Activated CD8-positive, alpha-beta memory T cell treated with anti-CD3 and anti-CD28 coated beads for 4 hours (primary cell): ENCODE data around the gene ZEB2.

Source experiments
- DNase-seq, 2 donors: peaks; one replicate each; pipeline ENCODE4 v3.0.0-alpha.2; 2020; ENCODE audit warnings: low read depth in 2 of 2

ZEB2 gene

DNA sequence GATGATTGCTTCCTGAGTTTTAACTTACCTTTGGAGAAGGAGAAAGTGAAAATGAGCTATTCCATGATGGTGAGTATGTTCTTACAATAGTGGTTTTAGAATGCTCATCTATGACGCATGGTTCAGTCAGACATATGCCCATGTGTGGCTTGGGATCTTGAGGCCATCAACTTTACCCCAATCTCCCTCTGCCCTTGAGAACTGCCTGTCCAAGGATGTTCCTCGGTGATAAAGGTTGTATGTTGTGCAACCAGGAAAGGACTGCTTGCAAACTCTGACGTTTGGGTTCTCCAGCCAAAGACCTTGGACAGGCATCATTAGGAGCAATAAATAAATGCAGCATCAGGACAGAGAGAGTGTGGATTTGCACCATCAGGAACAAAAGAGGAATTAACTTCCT, 165.0 kb downstream of the ZEB2 start:
- no peak for DNase-seq

DNA sequence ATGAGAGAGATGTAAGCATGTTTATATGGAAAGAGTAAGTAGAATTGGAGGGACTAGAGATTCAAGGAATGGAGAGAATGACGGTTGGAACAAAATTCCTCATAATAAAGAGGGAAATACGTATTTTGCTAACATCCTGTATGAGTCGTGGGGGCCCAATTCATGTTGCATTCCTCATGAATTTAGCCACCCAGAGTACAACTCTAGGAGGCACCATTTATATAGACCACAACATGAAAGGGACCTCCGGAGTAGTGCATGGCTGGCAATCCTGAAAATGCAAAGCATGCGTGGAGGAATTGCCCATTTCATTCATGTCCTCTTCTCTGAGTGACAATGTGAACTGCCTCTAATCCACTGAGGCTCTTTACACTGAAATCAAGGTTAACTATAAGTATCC, 168.2 kb downstream of the ZEB2 start:
- DNase-seq: no peak

DNA sequence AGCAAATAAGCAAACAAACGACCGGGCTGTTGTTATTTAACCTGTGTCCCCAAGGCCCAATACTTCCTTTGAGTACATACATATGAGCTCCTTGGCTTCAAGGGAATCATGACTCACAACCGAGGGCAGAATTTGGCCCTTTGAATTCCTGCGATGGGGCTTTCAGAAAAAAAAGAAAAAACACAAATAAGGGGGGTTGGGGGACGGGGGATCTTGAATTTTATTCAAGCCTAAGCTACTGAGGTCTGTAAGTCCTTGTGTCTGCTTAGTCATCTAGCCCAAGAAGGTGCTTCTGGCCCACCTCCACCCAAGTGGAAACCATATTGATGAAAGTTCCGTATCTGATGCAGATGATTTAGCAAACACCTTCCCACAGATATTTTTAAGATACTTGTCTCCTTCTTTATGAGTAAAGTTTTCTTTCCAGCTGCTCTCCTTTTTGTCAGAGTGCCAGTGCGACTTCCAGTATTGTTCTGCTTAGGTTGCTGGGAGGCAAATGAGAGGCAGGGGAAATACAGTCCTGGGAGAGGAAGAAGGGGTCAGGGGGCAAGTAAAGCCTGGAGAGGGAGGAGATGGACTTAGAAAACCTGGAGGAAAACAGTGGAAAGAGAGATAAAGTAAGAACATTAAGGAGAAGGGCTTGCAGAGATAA, 169.6 kb downstream of the ZEB2 start:
- no peak for DNase-seq

DNA sequence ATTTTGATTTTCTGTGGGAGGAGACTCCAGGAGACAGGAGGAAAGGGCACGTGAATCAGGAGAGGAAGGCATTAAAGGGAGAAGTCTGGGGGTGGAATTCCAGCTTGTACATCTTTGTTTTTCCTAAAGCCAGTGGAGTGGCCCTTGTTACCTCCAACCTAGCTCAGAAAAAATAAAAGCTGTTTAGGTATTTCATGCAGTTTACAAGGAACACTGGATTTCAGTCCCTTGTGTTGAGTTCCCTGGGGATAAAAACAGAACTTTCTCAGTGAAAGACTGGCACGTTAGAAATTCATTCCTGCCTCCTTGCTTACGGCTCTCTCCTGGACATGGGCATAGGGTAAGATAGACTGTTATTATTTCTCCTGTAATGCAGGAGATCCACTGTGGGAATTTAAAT, 170.2 kb downstream of the ZEB2 start:
- DNase-seq: no peak

DNA sequence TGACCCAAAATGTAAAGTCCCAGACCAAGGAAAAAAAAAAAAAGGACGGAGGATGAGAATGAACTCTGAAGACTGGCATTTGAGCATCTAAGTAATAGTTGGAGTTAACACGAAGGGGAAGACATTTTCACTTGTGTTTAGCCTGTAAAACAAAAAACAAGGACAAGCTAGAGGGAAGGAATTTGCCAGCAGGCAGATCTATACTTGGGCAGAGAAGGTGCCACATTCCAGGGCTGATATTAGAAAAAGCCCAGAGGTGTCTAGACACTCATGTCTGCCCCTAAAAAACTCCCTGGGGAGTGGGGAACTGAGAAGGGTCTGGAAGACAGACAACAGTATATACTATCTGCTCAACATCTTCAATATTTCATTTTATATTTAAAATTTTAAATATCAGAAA, 171.1 kb downstream of the ZEB2 start:
- no peak for DNase-seq

DNA sequence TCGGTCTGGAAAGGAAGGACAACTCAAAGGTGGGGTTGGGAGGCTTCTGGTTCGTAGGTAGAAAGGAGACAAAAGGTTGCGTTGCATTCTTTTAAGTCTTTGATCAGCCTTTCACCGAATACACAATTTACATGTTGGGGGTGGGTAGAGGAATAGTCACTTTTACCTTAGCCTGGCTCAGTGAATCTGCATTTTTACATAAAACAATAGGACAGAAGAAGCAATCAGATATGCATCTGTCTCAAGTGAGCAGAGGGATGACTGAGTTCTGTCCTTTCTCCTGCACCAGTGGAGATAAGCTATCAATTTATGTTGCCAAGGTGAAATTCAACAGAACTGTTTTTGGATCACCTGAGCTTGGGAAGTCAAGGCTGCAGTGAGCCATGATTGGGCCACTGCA, 173.7 kb downstream of the ZEB2 start:
- no peak for DNase-seq

DNA sequence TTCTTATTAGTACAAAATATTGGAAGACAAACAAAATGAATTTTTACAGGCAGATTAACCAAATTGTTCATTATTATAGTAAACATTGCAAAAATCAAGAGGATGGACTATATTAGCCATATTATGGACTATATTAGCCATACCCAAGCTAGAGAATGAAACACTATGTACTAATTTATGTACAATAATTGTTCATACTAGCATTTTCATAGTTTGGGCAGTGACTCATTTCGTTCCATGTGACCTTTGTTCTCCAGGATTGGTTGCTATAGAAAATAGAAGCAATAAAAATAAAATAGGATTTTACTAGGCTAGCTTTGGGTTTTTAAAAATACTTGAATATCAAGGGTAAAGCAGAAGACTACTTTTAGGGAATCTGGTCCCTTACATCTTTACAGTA, 176.8 kb downstream of the ZEB2 start:
- DNase-seq: no peak

DNA sequence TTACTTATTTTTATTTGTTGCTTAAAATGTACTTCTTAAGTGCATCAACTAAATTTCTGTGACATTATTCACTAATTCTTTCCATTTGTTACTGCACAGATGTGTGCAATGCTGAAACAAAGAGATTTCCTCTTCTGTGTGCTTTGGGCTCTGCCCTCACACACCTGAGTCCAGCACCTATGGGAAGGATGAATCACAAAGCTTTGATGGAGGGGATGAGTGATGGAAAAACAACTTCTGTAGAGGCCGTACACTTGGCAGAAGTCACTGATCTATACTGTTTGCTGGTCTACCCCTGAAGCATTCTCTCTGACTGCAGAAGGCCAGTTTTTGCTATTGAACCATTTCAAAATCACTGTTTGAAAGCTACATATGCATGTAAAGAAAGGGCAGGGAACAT, 178.4 kb downstream of the ZEB2 start:
- DNase-seq: no peak

DNA sequence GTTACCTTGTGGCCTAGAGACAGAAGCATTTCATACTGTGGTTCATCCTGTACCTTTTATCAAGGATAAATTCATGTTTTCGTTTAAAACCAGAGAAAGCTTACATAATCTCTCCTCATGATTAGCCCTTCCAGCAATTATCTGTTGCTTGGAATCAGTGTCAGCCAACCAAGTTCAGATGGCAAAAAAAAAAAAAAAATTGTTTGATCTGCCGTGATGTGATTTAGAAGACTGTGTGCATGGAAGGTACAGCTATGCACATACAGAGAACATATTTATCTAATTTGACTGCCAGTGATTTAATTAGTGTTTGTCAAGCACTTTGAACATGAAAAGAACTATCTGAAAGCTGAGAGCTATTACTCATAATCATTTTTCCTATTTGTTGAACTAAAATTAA, 180.9 kb downstream of the ZEB2 start:
- DNase-seq: no peak

DNA sequence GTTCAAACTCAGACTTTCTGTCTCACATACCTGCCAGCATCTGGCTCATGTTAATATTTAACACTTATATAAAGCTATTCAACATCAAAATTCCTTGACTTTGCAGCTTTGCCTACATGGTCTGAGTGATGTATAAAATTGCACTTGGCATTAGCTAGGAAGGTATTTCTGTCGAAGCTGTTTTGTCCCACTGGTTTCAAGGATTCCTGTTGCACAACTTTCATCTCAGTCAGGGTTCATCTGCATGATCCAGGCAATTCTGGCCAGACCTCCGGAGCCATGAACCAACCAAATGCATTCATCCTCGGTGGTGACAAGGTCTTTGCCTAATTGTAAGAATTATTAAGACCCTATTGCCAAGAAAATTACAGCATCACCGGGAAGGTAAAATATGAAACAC, 185.4 kb downstream of the ZEB2 start:
- DNase-seq: no peak
